Stimulated activated CD8-positive, alpha-beta memory T cell treated with anti-CD3 and anti-CD28 coated beads, Interleukin-12 subunit alpha, Interleukin-12 subunit beta, amount 100 ng/mL, for 1 hour (primary cell): ENCODE results near the gene TAF4.
"Not testable (repeated sequence)": the region's sequence is repeated elsewhere in the genome, so short reads cannot be mapped to it uniquely, and the experiment has no call there.

ENCODE experiments used
- DNase-seq: peaks from one replicate; pipeline ENCODE4 v3.0.0-alpha.2; 2020; ENCODE audit warnings: low read depth

The TAF4 gene

DNA sequence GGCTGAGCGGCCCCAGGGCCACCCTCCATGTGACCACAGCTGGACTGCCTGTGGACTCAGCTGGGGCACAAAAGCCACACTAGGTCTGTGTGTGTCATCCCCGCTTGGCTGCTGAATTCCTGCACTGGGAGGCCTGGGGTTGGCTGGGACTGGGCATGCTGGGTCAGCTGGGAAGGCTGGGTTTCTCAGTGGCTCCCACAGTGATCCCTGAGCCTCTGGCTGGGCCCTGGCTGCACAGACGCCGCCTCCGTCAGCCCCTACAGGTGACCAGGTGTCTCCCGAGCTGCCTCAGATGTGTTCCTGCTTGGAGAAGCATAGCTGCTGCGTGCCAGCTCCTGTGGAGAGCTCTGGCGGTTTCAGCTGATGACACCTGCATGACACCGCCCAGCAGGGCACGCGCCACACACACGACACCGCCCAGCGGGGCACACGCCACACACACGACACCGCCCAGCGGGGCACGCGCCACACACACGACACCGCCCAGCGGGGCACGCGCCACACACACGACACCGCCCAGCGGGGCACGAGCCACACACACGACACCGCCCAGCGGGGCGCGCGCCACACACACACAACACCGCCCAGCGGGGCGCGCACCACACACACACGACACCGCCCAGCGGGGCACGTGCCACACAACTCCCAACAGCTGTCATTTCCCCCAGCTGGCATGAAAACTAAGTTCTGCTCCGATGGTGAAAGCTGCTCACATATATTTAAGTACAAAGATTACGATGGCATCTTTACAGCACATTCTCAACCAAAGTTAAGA lies 88.8 kb downstream of the TAF4 start:
- no peak for DNase-seq

DNA sequence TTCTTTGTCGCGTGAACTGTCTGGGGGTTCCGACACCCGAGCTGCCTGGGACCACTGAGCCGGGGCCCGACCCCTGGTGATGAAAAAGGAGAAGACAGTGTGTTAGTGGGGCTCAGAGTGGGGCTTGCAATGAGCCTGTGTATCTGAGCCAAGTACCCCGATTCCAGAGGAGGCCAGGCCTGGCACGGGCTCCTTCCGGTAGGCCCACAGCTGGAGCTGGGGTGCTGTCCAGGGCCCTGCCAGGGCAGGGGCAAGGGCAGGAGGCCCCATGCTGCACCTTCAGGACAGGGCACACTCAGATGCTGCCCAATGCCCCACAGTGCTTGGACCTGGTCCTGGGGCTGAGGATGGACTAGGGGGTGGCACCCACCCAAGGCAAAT lies 89.4 kb downstream of the TAF4 start:
- no peak for DNase-seq

DNA sequence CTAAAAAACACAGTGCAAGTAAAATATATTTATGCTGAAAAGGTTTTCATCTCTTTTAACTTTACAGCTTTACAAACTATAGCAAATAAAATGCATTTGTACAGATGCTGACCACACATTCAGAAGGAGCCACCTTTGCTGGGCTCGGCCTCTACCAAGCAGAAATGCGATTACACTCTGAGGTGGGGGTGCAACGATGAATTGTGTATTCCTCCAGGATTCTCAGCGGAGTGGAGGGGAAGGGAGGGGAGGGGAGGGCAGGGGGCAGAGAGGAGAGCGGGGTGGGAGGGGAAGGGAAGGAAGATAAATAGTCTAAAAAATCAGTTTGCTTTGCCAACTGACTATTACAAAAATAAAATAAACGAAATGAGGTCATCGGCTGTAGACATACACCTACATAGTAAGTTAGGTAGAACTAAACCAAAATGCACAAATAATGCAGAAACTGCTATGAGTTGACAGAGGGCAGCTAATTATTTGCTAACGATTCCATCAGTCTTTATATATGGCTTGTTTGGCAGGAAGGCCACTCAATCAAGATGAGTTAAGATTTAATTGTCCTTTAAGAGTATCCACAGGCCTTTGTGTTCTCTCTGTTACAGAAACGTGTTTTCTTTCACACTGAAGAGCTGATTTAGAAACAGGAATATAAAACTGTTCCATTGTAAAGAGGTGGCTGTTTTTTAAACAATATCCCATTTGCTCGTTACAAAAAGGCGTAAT lies 90.1 kb downstream of the TAF4 start:
- no peak for DNase-seq

DNA sequence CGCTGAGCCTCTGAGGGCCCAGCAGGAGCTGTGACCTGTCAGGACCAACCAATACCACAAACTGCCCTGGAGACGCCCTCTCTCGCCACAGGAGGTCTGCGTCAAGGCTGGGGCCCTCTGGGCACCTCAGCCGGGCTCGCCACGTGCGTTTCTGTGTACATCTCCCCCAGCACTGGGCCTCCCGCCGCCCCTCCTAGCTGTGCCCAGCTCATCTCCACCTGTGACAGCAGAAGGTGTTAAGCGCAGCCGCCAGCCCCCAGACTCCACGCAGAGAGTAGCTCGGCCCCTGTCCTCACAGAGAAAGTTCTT lies 91.4 kb downstream of the TAF4 start:
- no peak for DNase-seq

DNA sequence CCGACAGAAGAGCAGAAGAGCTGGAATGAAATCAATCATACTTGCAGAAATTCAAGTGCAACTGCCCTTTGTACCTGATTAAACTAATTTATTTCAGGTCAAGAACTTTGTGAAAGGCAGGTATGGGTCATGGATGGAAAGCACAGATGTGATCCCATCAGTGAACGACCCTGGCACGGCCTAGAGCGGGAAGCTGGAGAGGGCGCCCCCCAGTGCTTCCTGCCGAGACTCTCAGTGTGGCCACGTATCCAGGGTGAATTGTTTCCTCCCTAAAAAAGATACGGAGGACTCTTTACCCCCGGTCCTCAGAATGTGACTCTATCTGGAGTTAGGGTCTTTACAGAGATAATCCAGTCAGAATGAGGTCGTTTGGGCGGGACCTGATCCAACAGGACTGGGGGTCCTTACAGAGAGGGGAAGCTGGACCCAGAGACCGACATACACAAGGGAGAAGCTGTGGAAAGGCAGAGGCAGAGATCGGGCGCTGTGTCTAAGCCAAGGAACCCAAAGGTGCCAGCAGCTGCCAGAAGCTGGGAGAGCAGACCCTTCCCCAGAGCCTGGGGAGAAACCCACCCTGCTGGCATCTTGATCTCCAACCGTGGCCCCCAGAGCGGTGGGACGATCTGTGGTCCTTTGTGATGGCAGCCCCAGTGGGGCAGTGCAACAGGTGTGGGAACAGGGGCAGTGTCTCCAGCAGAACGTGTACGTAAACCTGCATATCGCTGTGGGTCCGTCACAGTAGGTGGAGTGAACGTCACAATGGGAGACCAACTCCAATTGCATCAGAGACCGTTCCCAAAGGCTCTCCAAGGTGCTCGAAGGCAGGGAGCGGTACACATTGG lies 91.9 kb downstream of the TAF4 start:
- no peak for DNase-seq

DNA sequence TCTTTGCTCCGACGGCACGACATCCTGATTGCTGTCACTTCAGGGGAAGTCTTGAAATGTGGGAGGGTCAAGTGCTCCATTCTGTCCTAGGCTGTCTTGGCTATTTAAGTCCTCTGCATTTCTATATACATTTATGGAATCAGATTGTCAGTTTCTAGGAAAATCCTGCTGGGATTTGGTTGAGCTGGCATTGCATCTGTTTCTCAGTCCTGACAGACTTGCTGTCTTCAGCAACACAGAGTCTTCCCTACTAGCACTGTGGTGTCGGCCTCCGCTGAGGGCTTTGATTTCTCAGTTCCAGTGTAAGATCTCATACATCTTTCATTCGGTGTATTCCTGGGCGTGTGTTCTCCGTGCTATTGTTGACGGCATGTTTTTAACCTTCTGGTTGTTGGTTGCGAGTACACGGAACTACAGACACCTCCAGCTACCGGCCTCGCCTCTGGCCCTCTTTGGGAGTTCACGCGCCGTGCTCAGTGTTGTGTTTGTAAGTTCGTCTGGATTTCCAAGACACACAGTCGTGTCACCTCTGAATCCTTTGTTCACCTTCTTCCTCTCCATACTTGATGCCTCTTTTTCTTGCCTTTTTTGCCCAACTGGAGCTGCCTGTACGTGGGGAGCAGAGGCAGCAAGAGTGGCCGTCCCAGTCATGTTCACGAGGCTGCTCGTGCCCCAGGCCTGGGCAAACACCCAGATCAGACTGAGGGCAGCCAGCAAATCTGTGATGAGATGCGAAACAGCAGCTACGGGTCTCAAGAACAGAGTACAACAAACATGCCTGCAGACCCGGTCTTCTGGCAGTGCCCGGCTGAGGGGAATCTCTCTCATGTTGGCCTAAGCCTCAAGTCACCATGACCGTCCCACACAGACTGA lies 92.8 kb downstream of the TAF4 start:
- no peak for DNase-seq

- not testable (repeated sequence) for DNase-seq
Observed at GRCh38 chr20:61971595-61971994, 94.1 kb downstream of the TAF4 start.

GRCh38 chr20:61970357-61970756 lies 95.3 kb downstream of the TAF4 start:
- no peak for DNase-seq

DNA sequence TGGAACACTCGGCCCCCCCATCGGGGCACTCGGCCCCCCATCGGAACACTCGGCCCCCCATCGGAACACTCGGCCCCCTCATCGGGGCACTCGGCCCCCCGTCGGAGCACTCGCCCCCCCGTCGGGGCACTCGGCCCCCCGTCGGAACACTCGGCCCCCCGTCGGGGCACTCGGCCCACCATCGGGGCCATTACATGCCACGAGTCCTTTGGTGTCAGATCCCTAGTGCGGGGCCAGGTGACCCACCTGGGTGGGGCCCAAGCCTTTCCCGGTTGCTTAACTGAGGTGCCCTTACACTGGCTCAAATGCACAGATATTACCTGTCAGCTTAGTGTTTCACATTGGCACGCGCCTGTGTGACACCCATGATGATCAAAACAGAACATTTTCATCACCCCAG lies 95.9 kb downstream of the TAF4 start:
- DNase-seq, result no peak

GRCh38 chr20:61968932-61969331 lies 96.7 kb downstream of the TAF4 start:
- DNase-seq, result no peak

GRCh38 chr20:61968036-61968810 lies 97.5 kb downstream of the TAF4 start:
- DNase-seq, result no peak

- no peak for DNase-seq
Observed at GRCh38 chr20:61967300-61967699, 98.4 kb downstream of the TAF4 start.

DNA sequence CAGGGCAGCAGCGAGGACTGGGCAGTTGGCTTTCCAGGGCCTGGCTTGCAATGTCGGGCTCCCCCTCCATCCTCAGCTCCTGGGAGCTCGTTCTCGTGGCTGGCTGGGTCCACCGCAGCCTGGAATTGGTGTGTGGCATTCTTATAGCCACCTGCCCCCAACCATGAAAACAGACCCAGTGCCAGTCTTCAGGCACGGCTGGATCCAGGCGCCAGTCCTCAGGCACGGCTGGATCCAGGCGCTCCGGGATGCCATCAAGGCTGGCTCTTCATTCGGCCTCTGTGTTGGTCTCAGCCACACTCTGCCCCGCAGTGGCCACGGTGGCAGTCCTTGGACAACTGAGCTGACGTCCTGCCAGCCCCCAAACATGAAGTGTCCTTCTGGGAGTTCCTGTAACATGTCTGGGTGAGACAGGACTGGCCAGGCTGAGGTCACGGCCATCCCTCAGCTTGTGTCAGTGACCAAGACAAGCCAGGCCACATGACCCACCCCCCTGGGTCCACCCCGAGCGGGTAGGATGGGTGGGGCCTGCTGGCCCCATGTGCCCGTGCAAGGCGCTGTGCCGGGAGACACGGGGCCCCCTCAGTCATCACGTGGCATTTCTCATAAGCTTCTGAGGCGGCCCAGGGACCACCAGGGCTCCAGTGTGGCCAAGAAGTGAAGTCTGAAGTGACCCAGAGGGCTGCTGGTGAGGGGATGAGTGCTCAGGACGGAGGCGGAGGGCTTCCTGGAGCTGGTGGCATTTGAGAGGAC lies 99.0 kb downstream of the TAF4 start:
- DNase-seq, result no peak

- no peak for DNase-seq
Observed at GRCh38 chr20:61965606-61966491, 99.8 kb downstream of the TAF4 start.

DNA sequence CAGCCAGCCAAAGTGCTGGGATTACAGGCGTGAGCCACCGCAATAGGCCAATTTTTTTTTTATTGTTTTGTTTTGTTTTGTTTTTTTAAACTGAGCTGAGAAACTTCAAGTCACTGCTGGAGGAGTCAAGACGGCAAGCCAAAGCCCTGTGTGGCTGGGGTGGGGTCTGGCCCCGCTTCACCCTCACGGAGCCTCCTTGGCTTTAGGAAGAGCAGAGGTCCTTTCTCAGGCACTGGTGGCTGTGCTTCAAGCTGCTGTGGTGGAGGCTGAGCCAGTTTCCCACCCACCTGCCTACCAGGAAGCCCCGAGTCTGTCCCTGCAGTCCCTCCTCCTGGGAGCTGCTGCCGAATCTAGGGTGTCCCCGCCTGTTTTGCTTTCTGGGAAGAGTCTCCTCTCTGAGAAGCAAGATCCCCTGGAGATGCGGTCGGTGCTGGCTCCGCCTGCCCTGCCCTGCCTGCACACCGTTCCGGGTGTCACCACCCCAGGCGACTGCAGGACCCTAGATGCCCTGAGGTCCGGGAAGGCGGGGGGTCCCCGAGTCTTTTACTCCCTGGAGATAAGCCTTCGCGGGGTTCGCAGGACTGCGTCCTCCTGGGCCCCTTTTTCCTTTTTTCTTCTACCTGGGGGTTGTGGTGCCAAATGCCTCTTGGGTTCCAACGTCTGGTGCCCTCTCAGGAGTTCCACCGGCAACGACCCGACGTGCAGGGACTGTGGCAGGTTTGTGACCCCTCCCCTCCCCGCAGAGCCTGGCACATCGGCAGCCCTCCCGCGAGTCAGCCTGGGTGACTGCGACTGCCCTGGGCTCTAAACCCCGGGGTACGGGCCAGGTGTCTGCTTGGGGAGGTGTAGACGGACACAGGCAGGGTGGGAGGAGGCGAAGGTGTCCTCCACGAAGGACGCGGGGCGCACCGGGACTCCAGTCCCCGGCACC lies 100.7 kb downstream of the TAF4 start:
- DNase-seq, result no peak

DNA sequence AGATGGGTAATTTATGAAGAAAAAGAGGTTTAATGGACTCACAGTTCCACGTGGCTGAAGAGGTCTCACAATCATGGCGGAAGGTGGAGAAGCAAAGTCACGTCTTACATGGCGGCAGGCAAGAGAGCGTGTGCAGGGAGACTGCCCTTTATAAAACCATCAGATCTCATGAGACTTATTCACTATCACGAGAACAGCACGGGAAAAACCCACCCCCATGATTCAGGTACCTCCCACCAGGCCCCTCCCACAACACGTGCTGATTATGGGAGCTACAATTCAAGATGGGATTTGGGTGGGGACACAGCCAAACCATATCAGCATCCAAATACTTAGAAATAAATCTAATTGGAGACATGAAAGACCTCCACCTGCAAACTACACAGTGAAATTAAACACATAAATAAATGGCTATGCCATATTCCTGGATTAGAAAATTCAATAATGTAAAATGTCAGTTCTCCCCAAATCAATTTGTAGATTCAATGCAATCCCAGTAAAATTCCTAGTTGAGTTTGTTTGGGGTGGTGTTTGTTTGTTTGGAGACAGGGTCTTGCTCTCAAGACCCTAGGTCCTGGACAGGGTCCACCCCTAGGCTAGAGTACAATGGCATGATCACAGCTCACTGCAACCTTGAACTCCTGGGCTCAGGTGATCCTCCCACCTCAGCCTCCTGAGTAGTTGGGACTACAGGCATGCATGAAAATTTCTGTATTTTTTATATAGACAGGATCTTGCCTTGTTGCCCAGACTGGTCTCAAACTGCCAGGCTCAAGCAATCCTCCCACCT lies 101.6 kb downstream of the TAF4 start:
- no peak for DNase-seq

DNA sequence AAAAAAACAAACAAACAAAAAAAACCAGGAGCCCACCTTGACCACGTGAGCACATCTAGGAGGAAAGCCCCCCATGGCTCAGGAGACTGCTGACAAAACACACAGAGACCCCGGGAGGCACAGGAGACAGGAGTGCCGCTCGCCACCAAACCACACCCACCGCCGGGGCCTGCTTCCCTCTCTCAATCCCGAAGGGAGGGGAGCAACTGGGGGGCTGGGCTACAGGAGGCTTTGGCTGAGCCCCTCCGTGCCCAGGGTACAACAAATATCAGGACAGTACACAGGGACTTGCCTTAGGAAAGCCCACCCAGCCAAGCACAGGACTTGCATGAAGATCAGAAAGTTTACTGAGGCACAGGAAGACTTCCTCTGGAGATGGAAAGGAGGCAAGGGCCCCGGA lies 102.5 kb downstream of the TAF4 start:
- DNase-seq, result no peak

DNA sequence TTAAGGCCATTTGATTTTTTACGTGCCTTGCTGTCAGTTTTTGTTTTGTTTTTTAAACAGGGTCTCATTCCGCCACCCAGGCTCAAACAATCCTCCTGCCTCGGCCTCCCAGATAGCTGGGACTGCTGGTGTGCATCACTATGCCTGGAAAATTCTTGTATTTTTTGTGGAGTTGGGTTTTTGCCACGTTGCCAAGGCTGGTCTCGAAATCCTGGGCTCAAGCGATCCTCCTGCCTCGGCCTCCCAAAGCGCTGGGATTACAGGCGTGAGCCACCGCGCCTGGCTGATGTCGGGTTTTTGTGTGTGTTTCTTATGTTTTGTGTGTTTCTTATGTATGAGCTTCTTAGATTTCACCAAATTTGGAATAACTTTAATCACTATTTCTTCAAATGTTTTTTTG lies 104.8 kb downstream of the TAF4 start:
- DNase-seq, result no peak
